HK-2 (cell line): Measurements from ENCODE around the gene DFFB.

ENCODE experiments used
- DNase-seq: peaks from one replicate; pipeline ENCODE4 v3.0.0-alpha.2; 2018; ENCODE audit not compliant: unreplicated experiment

The DFFB gene

GRCh38 chr1:3872546-3872945 lies 15.3 kb downstream of the DFFB start:
- DNase-seq: no peak

GRCh38 chr1:3874736-3875135 lies 17.5 kb downstream of the DFFB start:
- DNase-seq: no peak

GRCh38 chr1:3876716-3877115 lies 19.4 kb downstream of the DFFB start:
- no peak for DNase-seq

DNA sequence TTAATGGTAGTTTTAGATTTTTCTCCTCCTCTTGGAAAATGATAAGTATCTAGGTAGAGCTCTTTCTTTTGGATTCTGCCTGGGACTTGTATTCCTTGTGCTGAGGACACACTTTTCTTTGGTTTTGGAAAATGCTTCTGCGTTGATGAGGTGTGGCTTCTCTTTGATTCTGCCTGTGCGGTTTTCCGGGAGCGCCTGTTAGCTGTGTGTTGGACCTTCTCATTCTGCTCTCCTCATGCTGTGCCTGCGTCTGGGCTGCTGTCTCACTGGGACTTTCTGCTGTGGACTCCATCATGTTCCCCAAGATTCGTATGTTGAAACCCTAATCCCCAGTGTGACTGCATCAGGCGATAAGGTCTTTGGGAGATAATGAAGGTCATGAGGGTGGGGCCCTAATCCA lies 21.8 kb downstream of the DFFB start:
- DNase-seq: no peak

GRCh38 chr1:3879787-3880428 lies 22.6 kb downstream of the DFFB start:
- DNase-seq: no peak

- no peak for DNase-seq
These were observed 23.3 kb downstream of the DFFB start for GRCh38 chr1:3880429-3881192.

DNA sequence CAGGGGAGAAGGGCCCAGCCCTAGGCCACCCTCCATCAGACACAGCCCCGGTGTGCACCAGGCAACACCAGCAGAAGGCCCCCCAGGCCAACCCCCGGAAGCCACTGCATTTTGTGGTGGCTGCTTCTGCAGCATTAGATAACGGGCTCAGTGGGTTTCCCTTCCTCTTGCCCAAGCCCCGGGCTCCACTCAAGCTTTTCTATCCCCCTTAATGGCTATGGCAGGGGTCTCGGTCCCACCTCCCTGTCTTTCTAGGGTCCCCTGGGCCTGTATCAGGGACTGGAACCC lies 23.9 kb downstream of the DFFB start:
- no peak for DNase-seq

- DNase-seq: no peak
These were observed 26.1 kb downstream of the DFFB start for GRCh38 chr1:3883194-3883925.

DNA sequence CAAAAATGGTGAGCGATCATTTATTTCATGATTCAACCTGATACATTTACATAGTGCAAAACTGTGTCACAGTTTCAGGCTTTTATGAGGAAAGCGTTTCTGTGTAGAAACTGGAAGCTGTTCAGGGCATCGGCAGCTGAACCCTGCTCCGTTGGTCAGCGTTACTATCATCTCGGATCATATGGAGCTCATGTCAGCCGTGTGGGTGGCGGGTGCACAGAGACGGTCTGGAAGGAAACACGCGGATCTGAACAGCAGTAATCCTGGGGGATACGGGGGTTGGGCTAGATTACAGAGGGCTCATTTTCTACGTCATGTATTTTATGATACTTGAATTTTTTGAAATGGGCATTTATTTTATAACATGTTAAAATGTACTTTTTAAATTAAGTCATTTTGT lies 27.7 kb downstream of the DFFB start:
- DNase-seq: no peak

- DNase-seq: no peak
These were observed 28.3 kb downstream of the DFFB start for GRCh38 chr1:3885611-3886010.

GRCh38 chr1:3886106-3886670 lies 28.9 kb downstream of the DFFB start:
- DNase-seq: no peak

DNA sequence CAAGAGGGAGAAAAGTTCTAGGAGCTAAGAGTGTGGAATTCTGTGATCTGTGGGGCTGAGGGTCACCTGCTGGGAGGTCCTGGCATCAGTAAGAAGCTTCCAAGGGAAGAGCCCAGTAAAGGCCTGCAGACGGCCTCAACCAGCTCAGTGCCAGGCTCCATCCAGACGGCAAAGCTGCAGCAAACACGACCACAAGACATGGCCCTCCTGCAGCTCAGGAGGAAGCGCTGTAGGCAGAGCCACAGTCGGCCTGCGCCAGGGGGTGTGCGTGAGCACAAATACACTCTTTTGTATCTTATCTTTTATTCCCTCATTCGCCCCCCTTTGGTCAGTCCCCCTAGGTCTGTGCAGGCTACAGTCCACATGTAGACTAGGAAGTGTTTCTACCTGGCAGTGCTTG lies 29.4 kb downstream of the DFFB start:
- no peak for DNase-seq

- no peak for DNase-seq
These were observed 31.0 kb downstream of the DFFB start for GRCh38 chr1:3888301-3888700.

DNA sequence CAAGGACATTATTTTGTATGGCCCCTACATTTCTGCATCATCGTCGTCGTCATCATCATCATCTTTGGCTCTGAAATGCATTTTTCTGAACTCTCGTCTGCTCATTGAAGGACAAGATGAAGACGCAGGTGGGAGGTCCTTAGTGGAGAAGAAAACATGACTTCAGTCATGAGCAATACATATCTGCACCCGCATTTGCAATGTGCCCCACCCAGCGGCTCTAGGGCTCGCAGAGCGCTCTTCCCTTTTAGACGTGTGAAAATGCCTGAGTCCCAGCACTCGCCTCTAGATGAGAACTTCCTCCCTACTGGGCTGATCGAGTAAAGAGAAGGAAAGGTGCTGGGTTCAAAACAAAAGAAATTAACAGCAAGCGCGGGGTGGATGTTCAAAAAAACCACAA lies 32.7 kb downstream of the DFFB start:
- no peak for DNase-seq

DNA sequence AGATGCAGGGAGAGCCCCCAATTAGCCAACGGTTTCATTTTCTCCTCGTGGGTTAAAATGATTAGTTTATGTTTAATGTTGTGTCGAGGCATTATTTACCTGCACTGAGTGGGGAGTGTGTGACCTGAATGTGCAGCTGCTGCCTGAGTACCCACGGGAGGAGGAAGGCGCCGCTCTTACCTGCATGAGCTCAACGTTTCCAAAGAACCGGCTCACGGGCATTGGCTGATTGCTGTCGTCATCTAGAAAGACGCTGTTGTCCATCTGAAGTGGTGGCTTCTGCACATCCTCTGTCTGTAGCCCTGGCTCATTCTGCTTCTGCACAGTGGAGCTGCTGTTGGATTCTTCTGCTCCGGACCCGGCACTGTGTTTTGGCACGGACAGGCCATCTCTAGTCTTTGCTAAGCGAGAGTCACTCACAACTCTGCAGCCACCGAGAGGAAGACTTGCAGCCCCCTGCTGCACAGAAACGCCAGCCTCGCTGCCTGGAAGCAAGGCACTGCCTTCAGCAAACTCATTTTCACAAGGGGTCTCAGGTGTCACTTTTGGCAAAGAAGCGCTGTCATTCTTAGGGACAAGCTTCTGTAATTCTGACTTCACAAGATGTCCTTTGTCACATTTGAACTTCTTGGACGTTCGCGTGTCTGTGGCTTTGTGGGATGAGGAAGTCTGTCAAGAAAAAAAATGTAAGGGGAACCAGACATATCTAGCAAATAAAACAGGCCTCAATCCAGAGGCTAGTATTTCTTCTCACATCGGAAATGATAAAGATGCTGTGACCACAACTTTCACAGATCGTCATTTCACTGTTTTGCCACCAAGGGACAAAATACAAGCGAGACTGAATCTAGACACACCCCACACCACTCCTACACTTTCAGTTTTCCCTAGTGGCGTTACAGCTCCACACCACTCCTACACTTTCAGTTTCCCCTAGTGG lies 33.4 kb downstream of the DFFB start:
- DNase-seq: no peak

GRCh38 chr1:3891329-3891865 lies 34.1 kb downstream of the DFFB start:
- DNase-seq: no peak

- DNase-seq: no peak
These were observed 35.5 kb downstream of the DFFB start for GRCh38 chr1:3892748-3893147.

DNA sequence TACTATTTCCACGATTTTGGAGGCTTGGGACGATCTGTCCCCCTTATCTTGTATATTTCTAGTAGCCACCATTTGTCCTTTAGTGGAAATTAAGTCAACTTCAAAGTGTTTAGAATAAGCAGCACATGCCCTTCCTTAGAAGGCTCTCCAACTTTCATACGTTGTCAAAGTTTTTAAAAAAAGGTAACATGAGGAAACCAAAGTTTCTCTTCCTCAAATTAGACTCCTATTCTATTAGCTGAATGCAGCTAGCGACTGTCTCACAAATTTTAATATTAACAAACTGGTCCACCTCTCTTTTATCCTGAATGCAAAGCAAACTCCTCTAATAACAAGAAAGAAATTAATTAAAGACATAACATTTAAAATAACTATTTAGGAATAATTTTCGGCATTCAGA lies 35.9 kb downstream of the DFFB start:
- no peak for DNase-seq

- DNase-seq: no peak
These were observed 37.5 kb downstream of the DFFB start for GRCh38 chr1:3894626-3895278.

DNA sequence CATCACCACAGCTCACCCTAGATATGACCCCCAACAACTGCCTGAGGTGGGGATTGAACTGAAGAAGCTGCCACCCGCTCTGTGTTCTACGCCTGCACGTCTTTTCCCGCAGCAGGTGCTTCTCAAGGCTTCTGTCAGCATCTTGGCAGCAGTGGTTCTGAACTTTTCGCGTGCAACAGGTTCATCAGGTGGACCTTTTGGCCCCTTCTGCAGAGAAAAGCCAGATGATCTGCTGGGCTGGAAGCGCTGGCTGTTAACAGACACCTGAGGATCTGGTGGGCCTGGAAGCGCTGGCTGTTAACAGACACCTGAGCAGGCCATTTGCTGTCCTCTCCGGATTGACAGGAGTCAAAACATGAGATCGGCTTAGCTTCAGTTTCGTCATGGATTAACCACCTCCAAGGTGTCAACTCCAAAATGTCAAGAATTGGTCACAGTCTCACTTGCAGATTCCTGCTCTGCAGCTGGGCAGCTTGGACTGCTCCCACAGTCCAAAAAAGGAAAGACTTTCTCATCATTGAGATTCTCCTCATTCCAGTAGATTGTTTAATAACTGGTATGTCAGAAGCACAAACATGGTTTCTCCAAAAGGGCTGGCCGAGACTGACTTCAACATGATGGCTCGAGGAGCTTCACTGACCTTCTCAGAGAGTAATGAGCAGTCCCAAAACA lies 38.1 kb downstream of the DFFB start:
- no peak for DNase-seq
